Prostate gland (tissue), 2 donors: ENCODE data around the gene IL1A.

ENCODE experiments used
- CTCF ChIP-seq, 4 experiments: fragments of 200-600 bp in 2 of 4; fragments of 450-650 bp in 2 of 4; sonication (generic) in 2 of 4; IDR thresholded peaks; 1 replicate in 3 of 4; 2 replicates in 1 of 4; pipeline ENCODE4 v1.5.1; 2016 to 2019; ENCODE audit warnings: antibody characterized with exemption in 4 of 4, mild to moderate bottlenecking in 2 of 4, moderate library complexity in 2 of 4
- POLR2A ChIP-seq: fragments of 450-650 bp; IDR thresholded peaks from one replicate; pipeline ENCODE4 v1.6.1; 2016; ENCODE audit warnings: antibody characterized with exemption, mild to moderate bottlenecking
- POLR2AphosphoS5 ChIP-seq: sonication (generic); formaldehyde crosslinking; IDR thresholded peaks from one replicate; pipeline ENCODE4 v1.6.1; 2017; ENCODE audit warnings: antibody characterized with exemption

GRCh38 chr2:112755444-112755843 lies 28.8 kb downstream of the IL1A start:
- no peak for TF ChIP-seq POLR2AphosphoS5
- no peak for TF ChIP-seq CTCF (IDR thresholded peaks at IDR 0.05)
- TF ChIP-seq POLR2A, result no peak
